Thyroid gland (tissue), 4 donors: ENCODE data around the gene ERF.

Experiments used
- CTCF ChIP-seq, 6 experiments: fragments of 200-600 bp in 3 of 6; fragments of 450-650 bp in 3 of 6; sonication (generic) in 3 of 6; IDR thresholded peaks; one replicate each; pipeline ENCODE4 v1.5.1; 2016 to 2019; ENCODE audit warnings: antibody characterized with exemption in 6 of 6, mild to moderate bottlenecking in 2 of 6, inconsistent platforms in 1 of 6, moderate library complexity in 1 of 6
- POLR2A ChIP-seq, 2 donors: fragments of 450-650 bp; IDR thresholded peaks; one replicate each; pipeline ENCODE4 v1.6.1; 2017; ENCODE audit warnings: antibody characterized with exemption in 2 of 2, mild to moderate bottlenecking in 2 of 2, moderate library complexity in 1 of 2

GRCh38 chr19:42255766-42256745 is 1.1 kb upstream of the ERF start:
- TF ChIP-seq POLR2A (IDR thresholded peaks at IDR 0.05) (peak in 1 of 2 donors; percentile 25), CTCF (IDR thresholded peaks at IDR 0.05) (no peak)
